Measurements from ENCODE around the gene AAMDC.
A peak's percentile ranks its signal among the peaks of the same experiment; 100 is the strongest.

The AAMDC gene

DNA sequence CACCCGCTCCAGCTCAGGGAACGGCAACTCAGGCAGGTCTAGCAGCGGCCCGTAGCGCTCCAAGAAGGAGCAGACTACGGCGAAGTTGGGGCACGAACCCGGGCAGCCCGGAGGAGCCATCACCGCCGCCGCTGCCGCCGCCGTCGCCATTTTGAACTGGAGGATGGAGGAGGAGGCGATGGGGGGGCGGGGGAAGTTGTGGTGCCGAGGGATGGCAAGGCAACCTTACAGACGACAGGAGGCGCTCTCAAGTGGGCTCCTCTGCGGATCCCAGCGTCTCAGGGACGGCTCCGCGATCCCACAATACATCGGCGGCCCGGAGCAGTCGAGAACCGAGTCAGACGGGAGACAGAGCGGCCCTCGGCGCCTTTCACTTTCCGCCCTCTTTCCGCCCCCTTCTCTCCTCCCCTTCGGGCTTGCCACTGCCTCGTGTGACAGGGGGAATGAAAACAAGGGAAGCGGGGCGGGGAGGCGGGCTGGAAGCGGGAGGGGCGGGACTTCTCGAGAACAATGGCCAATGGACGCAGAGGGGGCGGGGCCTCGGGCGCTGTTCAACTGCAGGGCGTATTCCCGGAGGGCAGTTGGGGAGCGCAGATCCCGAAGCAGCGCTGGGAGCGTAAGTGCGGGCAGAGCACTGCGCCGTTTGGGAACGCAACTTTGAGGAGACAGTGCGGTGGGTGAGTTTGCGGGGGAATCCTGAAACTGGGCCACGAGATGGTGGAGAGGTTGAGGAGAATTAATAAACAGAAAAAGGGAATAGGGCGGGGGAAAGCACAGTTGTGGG is at the start of gene AAMDC, which contains the start of gene RSF1:
Gene AAMDC, plus strand, starts transcription at position 580 of the 784 bp plus-strand sequence. CDS start 21,353 bp downstream, outside the sequence.
Gene RSF1, minus strand, starts transcription at position 158 of the 784 bp plus-strand sequence. Its CDS starts 8 bp downstream, at position 150.
- DNase-seq (ENCODE audit: low read depth): peak; percentile 95

- DNase-seq (ENCODE audit: low read depth): no peak
These were observed 45.0 kb upstream of the AAMDC start for GRCh38 chr11:77775936-77776335.

- DNase-seq (ENCODE audit: low read depth): no peak
These were observed 44.5 kb upstream of the AAMDC start for GRCh38 chr11:77776455-77776854.

GRCh38 chr11:77778118-77778517 is 42.8 kb upstream of the AAMDC start:
- no peak for DNase-seq (ENCODE audit: low read depth)

DNA sequence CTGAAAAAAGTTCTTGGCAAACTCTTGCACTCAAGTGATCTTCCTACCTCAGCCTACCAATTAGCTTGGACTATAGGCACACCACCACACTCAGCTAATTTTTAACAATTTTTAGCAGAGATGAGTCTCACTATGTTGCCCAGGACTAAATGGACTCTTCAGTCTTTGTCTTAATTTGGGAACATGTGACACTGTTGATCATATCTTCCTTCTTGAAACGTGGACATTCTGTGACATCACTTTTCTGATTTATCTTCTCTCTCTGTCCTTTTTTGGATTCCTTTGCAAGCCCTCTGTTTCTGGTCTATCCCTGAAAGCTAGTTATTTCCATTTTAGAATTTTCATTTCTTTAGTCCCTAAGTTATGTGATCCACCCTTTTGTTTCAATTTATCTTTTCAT is 42.4 kb upstream of the AAMDC start:
- no peak for DNase-seq (ENCODE audit: low read depth)

DNA sequence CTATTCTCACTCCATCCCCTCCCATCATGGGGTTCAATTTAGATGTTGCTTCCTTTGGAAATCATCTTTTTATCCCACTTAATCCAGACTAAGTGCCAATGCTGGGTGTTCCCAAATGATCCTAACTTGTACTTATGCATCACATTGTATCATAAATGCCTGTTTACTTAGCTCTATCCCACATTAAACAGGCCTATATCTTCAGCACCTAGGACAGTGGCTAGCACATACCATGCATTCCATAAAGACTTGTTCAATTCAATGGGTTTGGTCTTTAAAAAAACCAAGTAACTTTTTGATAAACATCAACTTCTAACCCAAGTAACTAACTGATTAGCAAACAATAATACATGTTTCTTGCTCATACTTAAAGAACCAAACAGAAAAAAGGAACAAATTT is 41.0 kb upstream of the AAMDC start:
- no peak for DNase-seq (ENCODE audit: low read depth)

- no peak for DNase-seq (ENCODE audit: low read depth)
These were observed 37.9 kb upstream of the AAMDC start for GRCh38 chr11:77783025-77783424.

GRCh38 chr11:77784572-77784971 is 36.4 kb upstream of the AAMDC start:
- DNase-seq (ENCODE audit: low read depth): no peak

GRCh38 chr11:77789061-77789730 is 31.7 kb upstream of the AAMDC start:
- no peak for DNase-seq (ENCODE audit: low read depth)

- no peak for DNase-seq (ENCODE audit: low read depth)
These were observed 31.0 kb upstream of the AAMDC start for GRCh38 chr11:77789731-77790476.

GRCh38 chr11:77791301-77791700 is 29.6 kb upstream of the AAMDC start:
- no peak for DNase-seq (ENCODE audit: low read depth)

DNA sequence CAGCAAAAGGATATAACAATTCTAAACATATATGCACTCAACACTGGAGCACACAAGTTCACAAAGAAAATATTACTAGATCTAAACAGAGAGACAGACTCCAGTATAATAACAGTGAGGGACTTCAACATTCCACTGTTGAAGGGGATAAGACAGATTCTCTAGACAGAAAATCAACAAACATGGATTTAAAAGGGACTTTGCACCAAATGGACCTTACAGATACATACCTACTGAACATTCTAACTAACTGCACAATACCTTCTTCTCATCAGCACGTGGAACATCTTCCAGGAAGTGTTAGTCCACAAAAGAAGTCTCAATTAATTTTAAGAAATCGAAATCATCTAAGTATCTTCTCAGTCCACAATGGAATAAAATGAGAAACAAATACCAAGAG is 27.0 kb upstream of the AAMDC start:
- no peak for DNase-seq (ENCODE audit: low read depth)

- no peak for DNase-seq (ENCODE audit: low read depth)
These were observed 21.6 kb upstream of the AAMDC start for GRCh38 chr11:77799338-77799737.

GRCh38 chr11:77800449-77800848 is 20.5 kb upstream of the AAMDC start:
- DNase-seq (ENCODE audit: low read depth): no peak

- DNase-seq (ENCODE audit: low read depth): no peak
These were observed 19.5 kb upstream of the AAMDC start for GRCh38 chr11:77801477-77801876.

GRCh38 chr11:77806415-77806814 is 14.5 kb upstream of the AAMDC start:
- DNase-seq (ENCODE audit: low read depth): no peak

GRCh38 chr11:77806993-77807392 is 14.0 kb upstream of the AAMDC start:
- no peak for DNase-seq (ENCODE audit: low read depth)

DNA sequence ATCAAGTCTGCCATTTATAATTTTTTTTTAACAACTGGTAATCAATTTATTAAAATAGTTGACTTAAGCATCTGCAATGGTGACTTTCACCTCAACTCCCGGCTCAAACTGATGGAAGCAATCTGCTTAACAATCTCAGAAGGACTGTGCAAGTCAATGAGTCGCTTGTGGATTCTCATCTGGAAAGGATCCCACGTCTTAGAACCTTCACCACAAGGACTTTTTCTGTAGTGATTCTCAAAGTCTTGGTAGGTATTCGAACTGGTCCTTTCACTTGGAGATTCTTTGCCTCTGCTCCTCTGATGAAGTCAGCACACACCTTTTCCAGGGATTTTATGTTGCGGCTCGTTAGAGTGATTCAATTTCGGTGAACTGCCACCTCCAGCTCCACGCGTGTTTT is 7.7 kb upstream of the AAMDC start:
- no peak for DNase-seq (ENCODE audit: low read depth)

DNA sequence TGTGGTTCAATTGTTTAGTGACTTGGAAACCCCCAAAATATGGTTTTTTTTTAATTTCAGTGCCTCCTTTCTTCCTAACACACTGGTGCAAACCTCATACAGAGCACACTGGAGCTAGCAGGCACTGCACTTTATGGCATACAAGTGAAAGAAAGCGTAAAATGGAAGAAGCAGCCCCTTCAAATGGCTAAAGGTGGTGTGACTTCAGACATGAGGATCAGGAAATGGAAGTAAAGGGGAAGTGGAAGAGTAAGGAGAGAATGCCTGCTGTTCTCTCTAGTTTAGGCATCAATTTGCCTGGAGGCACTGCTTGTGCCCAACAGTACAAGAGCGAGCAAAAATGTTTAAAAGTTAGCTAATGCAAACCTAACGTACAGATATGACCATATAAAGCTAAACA is 6.1 kb upstream of the AAMDC start:
- DNase-seq (ENCODE audit: low read depth): no peak

GRCh38 chr11:77815459-77815858 is 5.5 kb upstream of the AAMDC start:
- no peak for DNase-seq (ENCODE audit: low read depth)

- DNase-seq (ENCODE audit: low read depth): peak; percentile 75
These were observed 1.5 kb upstream of the AAMDC start for GRCh38 chr11:77819411-77819920.

DNA sequence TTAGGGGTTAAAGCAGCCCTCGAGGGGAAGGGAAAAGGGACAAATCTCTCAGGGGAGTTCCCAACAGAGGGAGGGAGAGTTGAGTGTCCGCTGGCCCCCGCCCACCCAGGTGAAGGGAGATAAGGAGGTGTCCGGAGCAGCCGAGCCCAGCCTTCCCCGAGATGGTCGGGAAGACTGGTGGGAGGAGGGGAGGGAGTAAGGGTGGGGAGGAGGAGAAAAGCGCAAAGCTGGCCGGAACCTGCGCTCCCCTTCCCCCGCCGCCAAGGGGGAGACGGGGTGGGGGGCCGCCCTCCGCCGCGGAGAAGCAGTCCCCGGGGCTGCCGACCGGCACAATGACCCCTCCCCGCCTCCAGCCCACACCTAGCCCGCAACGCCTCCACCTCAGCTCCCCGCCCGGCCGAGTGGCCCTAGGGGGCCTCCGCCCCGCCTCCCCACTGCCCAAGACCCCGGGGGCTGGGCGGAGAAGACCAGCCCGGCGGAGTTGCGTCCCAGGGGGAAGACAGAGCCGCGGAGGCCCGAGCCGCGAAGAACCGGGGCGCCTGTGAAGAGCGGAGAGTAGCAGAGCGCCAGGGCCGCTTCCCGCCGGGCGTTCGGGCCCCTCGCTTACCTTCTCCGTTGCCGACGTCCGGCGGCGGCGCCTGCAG is 901 bp upstream of the AAMDC start:
- peak; percentile 6 for DNase-seq (ENCODE audit: low read depth)
